GM12864 (cell line): Measurements from ENCODE around the gene DHRS12.

Experiments used
- DNase-seq: peaks from one replicate; pipeline ENCODE4 v3.0.0-alpha.2; 2011; ENCODE audit warnings: low read depth
- H3K4me3 ChIP-seq: 2 replicates; pipeline ENCODE4 v1.5.1; 2011; ENCODE audit warnings: mild to moderate bottlenecking, low read depth, low read length, control low read depth
- TF ChIP-seq, protein P1 (sequence below): IDR thresholded peaks from 2 replicates; pipeline ENCODE4 v1.5.1; 2011; ENCODE audit warnings: low read depth, mild to moderate bottlenecking, moderate library complexity, low read length, control low read depth, inconsistent platforms; ENCODE audit errors: missing control alignments

DHRS12 gene

DNA sequence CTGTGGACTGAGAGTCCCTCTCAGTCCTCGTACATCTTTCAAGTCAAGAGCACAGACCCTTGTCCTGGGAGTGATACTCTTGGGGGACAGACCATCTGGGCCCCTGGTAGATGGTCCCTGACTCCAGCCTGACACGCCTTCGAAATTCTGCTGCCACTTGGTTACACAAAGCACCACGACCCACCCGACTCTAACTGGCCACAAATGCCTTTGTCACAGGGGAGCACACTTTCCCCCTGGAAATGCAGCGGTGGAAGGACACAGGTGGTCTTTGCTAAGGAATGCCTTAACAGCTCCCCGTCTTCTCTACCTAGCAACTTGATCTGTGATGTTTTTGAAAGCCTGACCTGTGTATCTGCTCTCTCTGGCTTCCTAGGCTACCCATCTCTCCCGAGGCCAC is 13.8 kb upstream of the DHRS12 start:
- no peak overlapping the region for H3K4me3 ChIP-seq
- TF ChIP-seq, protein P1, sequence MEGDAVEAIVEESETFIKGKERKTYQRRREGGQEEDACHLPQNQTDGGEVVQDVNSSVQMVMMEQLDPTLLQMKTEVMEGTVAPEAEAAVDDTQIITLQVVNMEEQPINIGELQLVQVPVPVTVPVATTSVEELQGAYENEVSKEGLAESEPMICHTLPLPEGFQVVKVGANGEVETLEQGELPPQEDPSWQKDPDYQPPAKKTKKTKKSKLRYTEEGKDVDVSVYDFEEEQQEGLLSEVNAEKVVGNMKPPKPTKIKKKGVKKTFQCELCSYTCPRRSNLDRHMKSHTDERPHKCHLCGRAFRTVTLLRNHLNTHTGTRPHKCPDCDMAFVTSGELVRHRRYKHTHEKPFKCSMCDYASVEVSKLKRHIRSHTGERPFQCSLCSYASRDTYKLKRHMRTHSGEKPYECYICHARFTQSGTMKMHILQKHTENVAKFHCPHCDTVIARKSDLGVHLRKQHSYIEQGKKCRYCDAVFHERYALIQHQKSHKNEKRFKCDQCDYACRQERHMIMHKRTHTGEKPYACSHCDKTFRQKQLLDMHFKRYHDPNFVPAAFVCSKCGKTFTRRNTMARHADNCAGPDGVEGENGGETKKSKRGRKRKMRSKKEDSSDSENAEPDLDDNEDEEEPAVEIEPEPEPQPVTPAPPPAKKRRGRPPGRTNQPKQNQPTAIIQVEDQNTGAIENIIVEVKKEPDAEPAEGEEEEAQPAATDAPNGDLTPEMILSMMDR = no peak
- no peak for DNase-seq

DNA sequence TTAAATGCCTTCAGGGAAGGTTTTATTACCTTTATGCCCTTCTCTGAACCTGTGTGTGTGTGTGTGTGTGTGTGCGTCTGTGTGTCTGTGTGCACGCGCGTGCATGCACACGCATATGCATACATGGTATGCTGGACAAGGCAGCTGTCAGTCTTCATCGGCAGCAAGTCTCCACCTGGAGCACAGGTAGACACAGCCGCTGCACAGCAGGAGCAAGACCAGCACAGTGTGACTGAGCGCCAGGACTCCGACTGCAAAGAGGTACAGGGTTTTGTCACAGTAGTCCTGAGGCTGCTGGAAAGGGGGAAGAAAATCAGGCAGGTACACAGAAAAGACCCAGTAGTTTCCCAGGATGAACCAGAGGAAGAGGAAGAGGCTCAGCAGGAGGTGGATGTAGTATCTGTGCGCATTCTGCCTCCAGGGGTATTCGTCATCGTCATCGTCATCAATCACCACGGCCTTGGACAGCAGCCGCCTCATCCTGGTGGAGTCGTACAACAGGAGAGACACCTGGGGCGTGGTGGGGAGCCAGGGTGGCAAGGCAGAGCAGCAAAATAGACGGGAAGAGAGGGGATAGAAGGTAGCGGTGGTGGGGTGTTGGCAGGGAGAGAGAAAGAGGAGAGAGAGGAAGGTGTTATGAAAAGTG is 12.8 kb upstream of the DHRS12 start:
- no peak for DNase-seq
- TF ChIP-seq, protein P1 = no peak
- no peak overlapping the region for H3K4me3 ChIP-seq

DNA sequence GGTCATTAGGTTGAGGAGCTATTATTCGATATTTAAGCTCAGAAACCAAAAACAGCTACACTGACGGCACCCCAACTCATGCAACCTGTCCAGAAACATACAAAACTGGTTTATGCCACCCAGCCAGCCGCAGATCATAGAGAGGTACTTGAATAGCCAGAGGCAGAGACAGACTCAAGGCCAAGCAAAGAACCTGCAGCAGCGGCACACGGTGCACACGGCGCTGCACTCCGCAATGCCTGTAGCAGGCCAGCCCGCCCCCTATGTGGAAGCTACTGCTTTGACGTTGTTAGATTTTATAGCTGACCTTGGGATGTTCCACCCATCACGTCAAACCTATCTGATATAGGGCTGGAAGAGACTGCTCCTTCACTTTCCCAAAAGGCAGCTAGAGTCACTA is 11.9 kb upstream of the DHRS12 start:
- TF ChIP-seq, protein P1 = no peak
- H3K4me3 ChIP-seq = no peak overlapping the region
- no peak for DNase-seq

DNA sequence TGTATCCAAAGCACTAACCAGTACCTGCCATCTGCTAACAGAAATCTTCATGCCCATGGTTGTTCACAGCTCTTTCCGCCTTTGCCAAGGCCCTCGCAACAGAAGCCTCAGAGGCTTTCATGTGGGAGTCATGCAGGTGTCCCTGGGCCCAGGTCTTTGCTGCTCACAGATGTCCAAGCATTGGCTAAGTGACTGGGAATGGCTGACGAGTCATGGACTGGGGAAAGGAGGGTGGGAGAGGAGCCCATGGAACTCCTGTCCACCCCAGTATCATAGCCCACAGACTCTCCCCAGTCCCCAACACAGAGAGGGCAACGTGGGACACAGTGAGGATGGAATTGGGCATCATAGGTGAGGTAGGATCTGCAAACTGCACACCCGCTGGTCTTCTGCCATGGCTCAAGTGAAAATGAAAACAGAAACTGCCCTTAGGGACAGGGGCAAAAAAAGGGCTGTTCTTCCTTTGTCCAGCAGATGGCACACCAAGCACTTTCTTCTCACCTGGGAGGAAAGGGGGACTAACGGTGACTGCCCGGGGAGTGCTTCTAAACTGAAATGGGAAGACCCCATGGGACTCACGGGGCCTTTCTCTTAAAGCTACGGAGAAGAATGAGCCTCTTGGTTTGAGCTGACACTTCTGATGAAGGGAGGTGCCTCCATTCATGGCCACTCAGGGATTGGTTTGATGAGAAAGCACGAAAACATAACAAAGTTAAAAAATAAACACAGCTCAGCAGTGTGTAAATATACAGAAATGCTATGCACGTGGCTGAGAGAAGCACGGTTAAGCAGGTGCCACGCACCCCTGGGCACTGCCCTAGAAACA is 11.1 kb upstream of the DHRS12 start:
- DNase-seq = no peak
- peak overlapping the region; percentile 10; the same call in 1 of the 2 replicates for H3K4me3 ChIP-seq
- TF ChIP-seq, protein P1 = peak; percentile 90

DNA sequence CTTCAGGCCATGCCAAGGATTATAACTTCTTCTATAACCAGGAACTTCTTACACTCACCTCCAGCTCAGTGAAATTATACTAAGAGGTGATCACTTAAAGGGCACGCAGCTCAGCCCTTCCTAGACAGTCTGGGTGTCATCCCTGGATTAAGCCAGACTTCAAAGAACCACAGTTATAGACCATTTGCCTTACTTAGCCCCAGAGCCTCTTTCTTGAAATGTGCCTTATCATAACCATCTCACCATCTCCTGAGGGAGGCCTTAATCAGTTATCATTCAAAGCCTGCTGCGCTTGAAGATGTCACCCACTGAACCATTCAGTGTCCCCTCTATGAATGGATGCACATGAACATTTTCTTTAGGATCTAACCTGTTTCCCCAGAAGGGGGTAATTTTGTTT is 10.1 kb upstream of the DHRS12 start:
- no peak overlapping the region for H3K4me3 ChIP-seq
- DNase-seq = no peak
- TF ChIP-seq, protein P1 = no peak

DNA sequence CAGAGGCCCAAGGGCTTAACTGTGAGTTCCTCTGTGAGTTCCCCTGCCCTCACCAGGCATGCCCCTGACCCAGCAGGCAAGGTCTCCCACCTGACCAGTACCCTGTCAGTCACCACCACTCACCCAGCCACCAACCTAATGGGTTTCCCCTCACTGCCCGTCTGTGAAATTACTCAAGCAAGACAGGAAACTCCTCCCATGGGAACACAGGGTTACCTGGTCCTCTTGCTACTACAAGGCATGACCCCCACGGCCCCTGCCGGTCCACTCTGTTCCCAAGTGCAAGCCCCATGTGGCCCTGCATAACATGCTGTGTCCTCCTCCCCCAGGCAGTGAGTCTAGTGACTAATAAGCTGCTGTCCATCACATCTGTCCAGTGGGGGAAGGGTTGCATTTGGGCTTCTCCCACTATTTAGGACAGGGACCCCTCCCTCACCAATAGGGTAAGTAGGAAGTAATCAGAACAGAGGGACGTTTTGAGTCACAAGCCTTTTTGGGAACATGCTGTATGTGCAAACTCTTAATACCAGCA is 8.0 kb upstream of the DHRS12 start:
- no peak overlapping the region for H3K4me3 ChIP-seq
- TF ChIP-seq, protein P1 = no peak
- no peak for DNase-seq
